Fibroblast of the aortic adventitia (primary cell): ENCODE results near the gene VWA1. TPM values are rescaled to one million over a fixed set of nuclear protein-coding genes. Genes with fewer than 3 reads are reported as not detected.
A peak's percentile ranks its signal among the peaks of the same experiment; 100 is the strongest.
"Not testable (repeated sequence)": the region's sequence is repeated elsewhere in the genome, so short reads cannot be mapped to it uniquely, and the experiment has no call there.

ENCODE experiments used
- DNase-seq: peaks from one replicate; pipeline ENCODE4 v3.0.0-alpha.2; 2010; ENCODE audit warnings: low read depth
- H3K4me3 ChIP-seq: 2 replicates; pipeline ENCODE4 v1.5.1; 2011; ENCODE audit warnings: low read depth, mild to moderate bottlenecking, control low read depth, low read length, moderate library complexity
- CTCF ChIP-seq: IDR thresholded peaks from 2 replicates; pipeline ENCODE4 v1.5.1; 2011; ENCODE audit warnings: mild to moderate bottlenecking, low read length, control low read depth, inconsistent platforms; ENCODE audit not compliant: insufficient read depth
- total RNA-seq: library from RNA; depleted of rRNA; stranded (reverse); fragments of >200 nt; gene quantifications from 2 replicates; pipeline ENCODE4 v1.2.3, GENCODE V29; 2012; ENCODE audit warnings: low replicate concordance

Gene VWA1
- total RNA-seq, 1 donor = 1.8 TPM

GRCh38 chr1:1455366-1455884, 19.9 kb downstream of the VWA1 start:
- no peak for DNase-seq
- no peak overlapping the region for H3K4me3 ChIP-seq
- no peak for TF ChIP-seq CTCF

- H3K4me3 ChIP-seq, DNase-seq: not testable (repeated sequence)
Measured at GRCh38 chr1:1455934-1456333, 20.4 kb downstream of the VWA1 start.

DNA sequence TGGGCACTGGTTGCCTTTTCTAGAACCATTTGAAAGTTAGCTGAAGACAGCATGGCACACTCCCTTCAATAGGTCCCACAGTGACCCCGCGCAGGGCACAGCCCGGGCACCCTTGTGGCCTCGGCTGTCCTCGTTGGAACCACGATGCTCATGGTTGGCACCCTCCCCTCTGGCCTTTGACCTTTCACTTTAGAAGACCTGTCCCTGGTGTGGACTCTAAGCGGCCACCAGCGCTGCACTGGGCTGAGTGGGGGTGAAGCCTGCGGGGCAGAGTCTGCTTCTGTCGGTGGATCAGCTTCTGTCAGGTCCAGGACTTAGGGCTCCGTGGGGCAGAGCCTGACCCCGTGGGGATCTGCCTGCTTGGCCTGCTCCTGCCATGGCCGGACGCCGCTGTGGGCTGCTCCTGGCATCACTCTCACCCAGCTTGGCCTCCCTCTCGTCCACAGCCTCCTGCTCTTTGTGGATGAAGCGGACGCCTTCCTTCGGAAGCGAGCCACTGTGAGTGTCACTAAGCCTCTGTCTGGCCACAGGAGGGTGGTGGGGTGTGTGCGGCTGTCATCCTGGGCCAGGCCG, 21.3 kb downstream of the VWA1 start:
- DNase-seq, H3K4me3 ChIP-seq: not testable (repeated sequence)

DNA sequence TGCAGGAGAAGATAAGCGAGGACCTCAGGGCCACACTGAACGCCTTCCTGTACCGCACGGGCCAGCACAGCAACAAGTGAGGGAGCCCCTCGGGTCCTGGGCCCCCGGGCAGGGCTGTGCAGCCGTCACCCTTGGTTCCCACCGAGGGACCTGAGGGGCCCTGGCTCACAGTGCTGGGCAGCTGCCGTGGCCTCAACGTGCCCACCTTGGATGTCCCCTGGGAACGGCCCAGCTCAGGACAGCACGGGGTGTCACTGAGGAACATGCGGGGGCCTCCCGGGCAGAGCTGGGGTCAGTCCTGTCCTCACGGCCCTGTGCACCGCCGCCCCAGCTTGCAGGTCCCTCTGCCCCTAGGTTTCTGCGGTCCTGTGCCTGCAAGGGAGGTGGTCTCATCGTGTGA, 23.7 kb downstream of the VWA1 start:
- H3K4me3 ChIP-seq, DNase-seq: not testable (repeated sequence)

DNA sequence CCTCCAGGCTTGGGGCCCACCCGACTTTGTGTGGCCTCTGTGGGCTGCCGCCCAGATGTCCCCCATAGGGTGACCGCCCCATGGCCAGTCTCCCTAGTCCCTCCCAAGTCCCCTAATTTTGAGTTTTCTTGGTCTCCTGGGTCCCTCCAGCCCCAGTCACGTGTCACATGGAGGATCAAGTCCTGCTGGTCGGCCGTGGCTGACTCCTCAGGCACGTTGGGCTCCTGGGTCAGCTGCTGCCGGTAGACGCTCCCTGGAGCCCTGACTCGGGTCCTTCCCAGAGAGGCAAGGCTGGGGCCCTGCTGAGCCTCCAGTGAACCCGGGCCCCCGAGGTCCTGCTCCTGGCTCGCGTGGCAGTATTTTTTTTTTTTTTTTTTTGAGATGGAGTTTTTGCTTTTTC, 24.2 kb downstream of the VWA1 start:
- H3K4me3 ChIP-seq, DNase-seq: not testable (repeated sequence)

DNA sequence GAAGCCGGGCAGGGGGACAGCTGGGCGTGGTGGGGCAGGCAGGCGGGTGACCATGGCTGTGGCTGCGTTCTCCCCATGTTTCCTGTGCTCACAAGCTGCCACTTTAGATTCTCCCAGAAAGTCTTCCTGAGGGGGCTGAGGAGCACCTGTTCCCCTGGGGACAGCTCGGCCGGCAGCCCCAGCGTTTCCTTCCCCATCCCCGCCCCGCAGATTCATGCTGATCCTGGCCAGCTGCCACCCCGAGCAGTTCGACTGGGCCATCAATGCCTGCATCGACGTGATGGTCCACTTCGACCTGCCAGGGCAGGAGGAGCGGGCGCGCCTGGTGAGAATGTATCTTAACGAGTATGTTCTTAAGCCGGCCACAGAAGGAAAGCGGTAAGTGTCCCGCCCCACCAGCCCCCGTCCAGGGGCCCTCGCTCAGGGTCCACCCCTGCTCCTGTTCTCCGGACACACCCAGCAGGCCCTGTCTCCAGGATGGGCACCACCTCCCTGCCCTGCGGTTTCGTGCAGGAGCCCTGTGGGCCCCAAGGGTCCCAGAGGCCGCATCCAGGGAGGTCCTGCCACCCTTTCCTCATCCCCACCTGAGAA, 25.1 kb downstream of the VWA1 start:
- H3K4me3 ChIP-seq = no peak overlapping the region
- TF ChIP-seq CTCF = no peak
- no peak for DNase-seq

DNA sequence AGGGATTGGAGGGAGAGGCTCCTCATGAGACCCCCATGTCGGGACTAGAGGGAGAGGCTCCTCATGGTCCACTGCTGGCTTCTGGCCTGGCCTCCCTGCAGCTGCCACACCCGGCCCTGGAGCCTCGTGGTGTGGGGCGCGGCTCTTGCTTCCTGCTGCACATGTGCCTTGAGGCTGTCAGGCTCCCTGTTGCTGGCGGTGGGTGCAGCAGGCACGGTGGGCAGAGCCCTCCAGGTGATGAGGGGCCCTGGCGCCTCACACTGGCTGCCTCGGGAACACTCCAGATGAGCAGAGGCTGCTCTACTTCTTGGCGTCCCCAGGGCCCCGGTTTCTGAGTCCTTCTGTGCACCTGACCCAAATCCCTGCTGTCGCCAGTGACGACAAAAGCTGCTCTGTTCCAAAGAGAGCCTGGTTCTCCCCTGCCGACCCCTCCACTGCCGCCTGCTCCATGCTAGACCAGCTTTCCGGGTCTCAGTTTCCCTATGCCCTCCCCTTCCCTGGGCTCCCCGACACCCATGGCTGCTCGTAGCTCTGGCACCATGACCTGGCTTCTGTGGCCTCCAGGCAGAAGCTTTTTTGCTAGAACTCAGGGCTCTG, 26.3 kb downstream of the VWA1 start:
- H3K4me3 ChIP-seq = no peak overlapping the region
- no peak for TF ChIP-seq CTCF
- DNase-seq = no peak

- no peak for TF ChIP-seq CTCF
- H3K4me3 ChIP-seq = no peak overlapping the region
- peak; percentile 29 for DNase-seq
Measured at GRCh38 chr1:1462318-1462966, 27.0 kb downstream of the VWA1 start.

DNA sequence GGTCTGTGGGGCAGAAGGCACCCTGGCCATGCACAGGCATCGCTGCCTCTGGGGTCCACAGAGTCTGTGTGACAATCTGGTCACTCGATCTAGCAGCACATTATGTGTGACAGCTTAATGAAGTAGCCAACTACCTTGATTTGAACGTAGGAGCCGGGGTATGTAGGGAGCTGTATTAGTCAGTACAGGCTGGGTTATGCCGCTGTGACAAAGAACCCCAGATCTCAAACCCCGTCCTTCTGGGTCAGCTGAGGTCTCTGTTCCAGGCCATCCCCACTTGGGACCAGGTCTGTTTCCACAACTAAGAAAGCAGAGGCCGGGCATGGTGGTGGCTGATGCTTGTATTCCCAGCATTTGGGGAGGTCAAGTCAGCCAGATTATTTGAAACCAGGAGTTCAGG, 27.8 kb downstream of the VWA1 start:
- H3K4me3 ChIP-seq = no peak overlapping the region
- TF ChIP-seq CTCF = no peak

DNA sequence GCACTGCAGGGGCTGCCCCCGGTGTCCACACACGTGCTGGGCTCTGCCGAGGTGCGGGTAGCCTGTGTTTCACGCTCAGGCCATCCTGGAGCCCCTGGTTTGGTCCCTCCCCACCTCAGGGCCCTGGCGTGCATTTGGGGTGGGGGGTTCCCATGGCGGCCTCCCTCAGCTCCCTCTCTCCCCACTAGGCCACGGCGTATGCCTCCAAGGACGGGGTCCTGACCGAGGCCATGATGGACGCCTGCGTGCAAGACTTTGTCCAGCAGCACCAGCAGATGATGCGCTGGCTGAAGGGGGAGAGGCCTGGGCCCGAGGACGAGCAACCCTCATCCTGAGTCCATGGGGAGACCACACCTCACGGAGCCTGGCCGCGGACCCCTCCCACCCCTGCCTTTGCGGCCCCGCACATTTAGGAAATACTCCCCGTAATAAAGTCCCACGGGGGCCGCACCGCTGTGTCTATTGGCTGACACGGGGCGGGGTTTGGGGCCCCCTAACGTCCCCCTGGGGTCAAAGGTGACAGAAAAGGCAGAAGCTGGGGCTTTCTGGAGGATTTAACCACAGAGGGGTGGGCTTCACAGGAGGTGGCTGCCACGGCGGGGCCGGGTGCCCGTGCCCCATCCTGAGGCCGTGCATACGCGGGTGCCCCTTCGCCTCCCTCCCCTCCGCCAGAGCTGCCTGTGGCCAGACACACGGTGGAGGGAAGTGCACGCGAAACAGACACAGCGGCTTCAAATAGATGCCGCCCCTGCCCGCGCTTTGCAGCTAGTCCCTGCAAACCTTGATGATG, 32.9 kb downstream of the VWA1 start:
- H3K4me3 ChIP-seq, DNase-seq: not testable (repeated sequence)

More for the DNA sequence above, 27.8 kb downstream of the VWA1 start:
- no peak for DNase-seq
